GM19239 (cell line): ENCODE data around the gene CRMP1.

ENCODE experiments used
- DNase-seq: peaks from one replicate; pipeline ENCODE4 v3.0.0; 2011; ENCODE audit warnings: low spot score; ENCODE audit not compliant: insufficient read length
- FAIRE-seq: peaks from 2 replicates; lab custom pipeline; 2011; peaks lifted over from hg19 to GRCh38; lab: Jason Lieb, UNC

The CRMP1 gene

GRCh38 chr4:5893004-5893580 is at the start of gene CRMP1:
Gene CRMP1 (minus strand): TSS chr4:5893086. CDS start chr4:5892969, 117 bp downstream.
- DNase-seq (no peak), FAIRE-seq (no peak)

GRCh38 chr4:5941601-5942000 is 48.7 kb upstream of the CRMP1 start:
- DNase-seq, result no peak
- no peak for FAIRE-seq

GRCh38 chr4:5940470-5941203 is 47.8 kb upstream of the CRMP1 start:
- DNase-seq (no peak), FAIRE-seq (no peak)

GRCh38 chr4:5933996-5934831 is 41.3 kb upstream of the CRMP1 start:
- FAIRE-seq, result no peak

GRCh38 chr4:5933116-5933515 is 40.2 kb upstream of the CRMP1 start:
- FAIRE-seq (no peak), DNase-seq (no peak)

More at GRCh38 chr4:5933996-5934831, 41.3 kb upstream of the CRMP1 start:
- DNase-seq, result no peak

- no peak for FAIRE-seq
Measured at GRCh38 chr4:5932035-5932568, 39.2 kb upstream of the CRMP1 start.

GRCh38 chr4:5931526-5931925 is 38.6 kb upstream of the CRMP1 start:
- DNase-seq, result no peak
- FAIRE-seq, result no peak

More at GRCh38 chr4:5932035-5932568, 39.2 kb upstream of the CRMP1 start:
- no peak for DNase-seq

- FAIRE-seq, result no peak
Measured at GRCh38 chr4:5930876-5931275, 38.0 kb upstream of the CRMP1 start.

GRCh38 chr4:5930456-5930855 is 37.6 kb upstream of the CRMP1 start:
- DNase-seq, result no peak
- FAIRE-seq, result no peak

More at GRCh38 chr4:5930876-5931275, 38.0 kb upstream of the CRMP1 start:
- no peak for DNase-seq

- DNase-seq, result no peak
- no peak for FAIRE-seq
Measured at GRCh38 chr4:5928844-5929420, 36.0 kb upstream of the CRMP1 start.

GRCh38 chr4:5928274-5928673 is 35.4 kb upstream of the CRMP1 start:
- FAIRE-seq, result no peak
- no peak for DNase-seq

GRCh38 chr4:5927747-5928146 is 34.9 kb upstream of the CRMP1 start:
- FAIRE-seq, result no peak
- no peak for DNase-seq

- FAIRE-seq (no peak), DNase-seq (no peak)
Measured at GRCh38 chr4:5927116-5927515, 34.2 kb upstream of the CRMP1 start.

- no peak for FAIRE-seq
- DNase-seq, result no peak
Measured at GRCh38 chr4:5926598-5926997, 33.7 kb upstream of the CRMP1 start.

GRCh38 chr4:5925419-5926200 is 32.7 kb upstream of the CRMP1 start:
- FAIRE-seq (no peak), DNase-seq (no peak)

- no peak for FAIRE-seq
Measured at GRCh38 chr4:5924461-5925125, 31.7 kb upstream of the CRMP1 start.

GRCh38 chr4:5923376-5923775 is 30.5 kb upstream of the CRMP1 start:
- DNase-seq, result no peak
- FAIRE-seq, result no peak

More at GRCh38 chr4:5924461-5925125, 31.7 kb upstream of the CRMP1 start:
- DNase-seq, result no peak

GRCh38 chr4:5922556-5922955 is 29.7 kb upstream of the CRMP1 start:
- no peak for DNase-seq
- FAIRE-seq, result no peak

- DNase-seq (no peak), FAIRE-seq (no peak)
Measured at GRCh38 chr4:5921981-5922380, 29.1 kb upstream of the CRMP1 start.
